Measurements from ENCODE around the gene CADM2.

CADM2 gene

DNA sequence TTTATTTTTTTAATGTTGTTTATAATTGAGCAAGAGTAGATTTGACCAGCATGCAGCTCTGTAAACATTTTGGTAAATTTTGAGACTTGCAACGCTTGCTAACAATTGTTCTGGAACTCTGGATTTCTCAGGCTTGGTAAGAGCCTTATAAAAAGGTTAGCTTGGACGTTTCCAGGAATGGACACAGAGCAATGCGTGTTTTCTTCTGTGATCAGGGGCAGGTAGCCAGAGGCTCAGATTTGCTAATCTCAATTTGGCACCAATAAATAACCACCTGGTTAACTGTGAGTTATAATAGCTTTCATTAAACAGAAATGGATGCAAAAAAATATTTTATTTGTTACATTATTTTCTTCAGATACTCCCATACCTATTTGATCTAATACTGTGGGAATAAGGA lies 39.8 kb downstream of the CADM2 start:
- Histone ChIP-seq H3K27me3 (no peaks in the 10 kb centered on the region), H3K4me3 (ENCODE audit: low read depth in 1 of 2, low read length in 1 of 2) (no peak overlapping the region), H3K27ac (no peak overlapping the region), H3K4me1 (ENCODE audit: control insufficient read depth in 1 of 2, insufficient read depth in 1 of 2, low read depth in 1 of 2, low read length in 1 of 2) (no peaks in the 10 kb centered on the region), H3K9me3 (no peaks in the 10 kb centered on the region), H3K36me3 (no peaks in the 10 kb centered on the region)
- TF ChIP-seq, protein P1, sequence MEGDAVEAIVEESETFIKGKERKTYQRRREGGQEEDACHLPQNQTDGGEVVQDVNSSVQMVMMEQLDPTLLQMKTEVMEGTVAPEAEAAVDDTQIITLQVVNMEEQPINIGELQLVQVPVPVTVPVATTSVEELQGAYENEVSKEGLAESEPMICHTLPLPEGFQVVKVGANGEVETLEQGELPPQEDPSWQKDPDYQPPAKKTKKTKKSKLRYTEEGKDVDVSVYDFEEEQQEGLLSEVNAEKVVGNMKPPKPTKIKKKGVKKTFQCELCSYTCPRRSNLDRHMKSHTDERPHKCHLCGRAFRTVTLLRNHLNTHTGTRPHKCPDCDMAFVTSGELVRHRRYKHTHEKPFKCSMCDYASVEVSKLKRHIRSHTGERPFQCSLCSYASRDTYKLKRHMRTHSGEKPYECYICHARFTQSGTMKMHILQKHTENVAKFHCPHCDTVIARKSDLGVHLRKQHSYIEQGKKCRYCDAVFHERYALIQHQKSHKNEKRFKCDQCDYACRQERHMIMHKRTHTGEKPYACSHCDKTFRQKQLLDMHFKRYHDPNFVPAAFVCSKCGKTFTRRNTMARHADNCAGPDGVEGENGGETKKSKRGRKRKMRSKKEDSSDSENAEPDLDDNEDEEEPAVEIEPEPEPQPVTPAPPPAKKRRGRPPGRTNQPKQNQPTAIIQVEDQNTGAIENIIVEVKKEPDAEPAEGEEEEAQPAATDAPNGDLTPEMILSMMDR (IDR thresholded peaks at IDR 0.05): no peak

DNA sequence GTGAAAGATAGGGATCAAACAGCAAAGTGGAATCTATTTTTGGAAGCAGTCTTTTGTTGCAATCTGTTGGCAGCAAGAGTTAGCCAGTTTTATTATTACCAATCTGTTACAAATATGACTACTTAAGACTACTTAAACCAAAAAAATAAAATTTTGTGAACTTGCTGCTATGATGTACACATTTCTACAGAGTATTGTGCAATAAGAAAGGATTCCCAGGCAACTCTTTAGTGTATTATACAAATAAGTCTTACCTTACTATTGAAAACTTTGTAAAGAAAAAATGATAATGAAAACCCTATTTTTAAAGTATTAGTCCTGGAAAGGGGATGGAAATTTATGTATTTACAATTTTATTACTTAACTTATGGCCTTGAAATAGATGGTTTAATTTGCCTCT lies 44.7 kb downstream of the CADM2 start:
- Histone ChIP-seq H3K36me3 (no peaks in the 10 kb centered on the region), H3K4me1 (ENCODE audit: control insufficient read depth in 1 of 2, insufficient read depth in 1 of 2, low read depth in 1 of 2, low read length in 1 of 2) (no peaks in the 10 kb centered on the region), H3K4me3 (ENCODE audit: low read depth in 1 of 2, low read length in 1 of 2) (no peak overlapping the region), H3K27ac (no peak overlapping the region), H3K27me3 (no peaks in the 10 kb centered on the region), H3K9me3 (no peaks in the 10 kb centered on the region)
- TF ChIP-seq, protein P1 (IDR thresholded peaks at IDR 0.05): no peak

DNA sequence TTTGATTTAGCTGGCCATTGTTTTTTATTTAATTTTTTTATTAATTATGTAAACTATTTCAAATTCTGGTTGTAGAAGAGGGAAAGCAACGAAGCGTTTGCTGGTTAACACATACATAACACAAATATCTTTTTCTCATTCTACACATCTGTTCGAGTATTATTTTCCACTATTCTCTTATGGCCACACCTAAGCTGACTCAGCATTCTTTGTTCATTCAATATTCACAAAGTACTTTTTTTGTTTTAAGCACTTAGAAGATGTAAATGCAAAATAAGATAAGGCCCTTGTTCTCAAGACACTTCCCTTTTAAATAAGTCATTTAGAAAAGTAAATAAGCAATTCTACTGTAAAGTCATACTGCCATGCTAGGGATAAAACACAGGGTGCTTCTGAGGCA lies 45.4 kb downstream of the CADM2 start:
- TF ChIP-seq, protein P1 (IDR thresholded peaks at IDR 0.05): no peak
- no peaks in the 10 kb centered on the region for H3K27me3 ChIP-seq
- no peak overlapping the region for H3K27ac ChIP-seq
- H3K4me3 ChIP-seq (ENCODE audit: low read depth in 1 of 2, low read length in 1 of 2): no peak overlapping the region
- no peaks in the 10 kb centered on the region for H3K9me3 ChIP-seq
- H3K4me1 ChIP-seq (ENCODE audit: control insufficient read depth in 1 of 2, insufficient read depth in 1 of 2, low read depth in 1 of 2, low read length in 1 of 2): no peaks in the 10 kb centered on the region
- H3K36me3 ChIP-seq: no peaks in the 10 kb centered on the region

DNA sequence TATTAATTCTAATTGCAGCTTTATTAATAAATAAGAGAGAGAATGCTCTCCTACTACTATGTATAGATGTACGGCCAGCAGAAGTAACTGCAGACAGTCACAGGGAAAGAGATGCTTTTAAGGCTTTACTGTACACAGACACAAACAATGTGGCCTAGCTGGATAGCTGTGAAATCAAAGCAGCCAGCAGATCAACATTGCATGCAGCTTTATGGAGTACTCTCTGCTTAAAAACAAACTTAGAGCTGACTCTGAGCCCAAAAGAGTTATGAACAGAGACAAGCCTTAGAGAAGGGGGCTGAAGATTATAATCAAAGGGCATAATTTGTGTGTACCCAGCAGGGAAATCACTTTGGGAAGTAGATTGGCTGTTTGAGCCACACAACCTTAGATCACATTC lies 47.2 kb downstream of the CADM2 start:
- TF ChIP-seq, protein P1 (IDR thresholded peaks at IDR 0.05): no peak
- H3K27me3 ChIP-seq: no peaks in the 10 kb centered on the region
- H3K27ac ChIP-seq: no peak overlapping the region
- no peaks in the 10 kb centered on the region for H3K4me1 ChIP-seq (ENCODE audit: control insufficient read depth in 1 of 2, insufficient read depth in 1 of 2, low read depth in 1 of 2, low read length in 1 of 2)
- H3K9me3 ChIP-seq: no peaks in the 10 kb centered on the region
- no peaks in the 10 kb centered on the region for H3K36me3 ChIP-seq
- H3K4me3 ChIP-seq (ENCODE audit: low read depth in 1 of 2, low read length in 1 of 2): no peak overlapping the region

DNA sequence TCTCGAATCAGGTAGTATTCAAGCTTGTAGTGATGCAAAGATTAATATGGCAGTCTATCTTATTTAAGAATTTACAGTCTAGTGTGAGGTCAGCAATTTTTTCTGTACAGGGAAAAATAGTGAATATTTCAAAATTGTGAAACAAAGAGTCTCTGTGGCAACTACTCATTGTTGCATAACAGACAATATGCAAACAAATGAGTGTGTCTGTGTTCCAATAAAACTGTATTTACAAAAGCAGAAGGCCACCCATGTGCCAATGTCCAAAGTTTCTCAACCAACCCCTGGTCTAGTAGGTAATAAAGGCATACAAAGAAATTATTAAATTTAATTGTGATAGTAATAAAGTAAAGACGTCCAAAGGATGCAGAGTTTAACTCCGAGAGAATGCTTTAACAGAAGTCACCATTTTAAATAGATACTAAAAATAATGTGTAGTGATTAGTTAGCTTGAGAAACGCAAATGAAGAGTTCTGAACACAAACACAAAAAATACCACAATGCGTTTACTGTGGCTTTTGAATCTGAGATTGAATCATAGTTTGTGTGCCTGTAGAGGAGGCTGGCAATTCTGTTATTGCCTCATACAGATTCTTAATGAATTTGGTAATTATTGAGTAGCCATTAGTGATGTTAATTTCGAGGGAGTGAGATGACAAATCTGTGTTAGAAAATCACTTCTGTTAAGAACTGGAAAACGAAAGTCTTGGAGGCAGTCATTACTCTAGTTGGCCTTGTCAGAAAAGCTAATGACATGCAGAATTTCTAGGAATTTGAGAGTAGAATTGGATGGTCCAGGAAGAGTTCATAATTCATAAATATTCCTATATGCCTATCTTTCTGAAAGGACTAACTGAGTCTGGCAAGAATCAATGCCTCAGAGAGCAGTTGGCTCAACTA lies 48.7 kb downstream of the CADM2 start:
- Histone ChIP-seq H3K36me3 (no peaks in the 10 kb centered on the region), H3K27me3 (no peaks in the 10 kb centered on the region), H3K27ac (no peak overlapping the region), H3K4me1 (ENCODE audit: control insufficient read depth in 1 of 2, insufficient read depth in 1 of 2, low read depth in 1 of 2, low read length in 1 of 2) (no peaks in the 10 kb centered on the region), H3K9me3 (no peaks in the 10 kb centered on the region), H3K4me3 (ENCODE audit: low read depth in 1 of 2, low read length in 1 of 2) (no peak overlapping the region)
- TF ChIP-seq, protein P1 (IDR thresholded peaks at IDR 0.05): no peak

Data from neutrophil (primary cell).